Measurements from ENCODE around the gene MBD3L2B.
A peak's percentile ranks its signal among the peaks of the same experiment; 100 is the strongest.
"Not testable (repeated sequence)": the region's sequence is repeated elsewhere in the genome, so short reads cannot be mapped to it uniquely, and the experiment has no call there.

Gene MBD3L2B

DNA sequence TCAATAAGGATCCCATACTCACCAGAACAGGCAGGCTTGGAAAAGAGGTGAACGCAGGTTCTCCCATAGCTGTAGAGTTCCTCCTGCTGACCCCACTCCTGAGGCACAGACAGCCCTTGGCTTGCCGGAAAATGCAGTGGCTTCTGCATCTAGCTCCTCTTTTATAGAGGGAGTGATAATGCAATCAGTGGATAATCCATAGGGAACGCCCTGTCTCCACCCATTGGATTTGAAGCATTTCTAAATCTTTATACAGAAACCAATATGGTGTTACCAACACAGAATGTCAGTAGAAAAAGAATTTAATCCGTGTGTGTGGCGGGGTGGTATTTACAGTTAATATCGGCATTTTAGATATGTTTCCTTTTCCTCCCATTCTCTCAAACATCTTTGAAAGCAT, at the start of gene MBD3L2B:
Gene MBD3L2B (minus strand): TSS at position 101 of the 400 bp plus-strand sequence. CDS start 34 bp downstream, at position 67.
- DNase-seq (ENCODE audit: extremely low read depth, insufficient read length); H3K4me3 ChIP-seq (replicated peaks; ENCODE audit: low read depth, low read length); H3K36me3 ChIP-seq (ENCODE audit: control insufficient read depth, insufficient read depth, low read length); H3K27me3 ChIP-seq (replicated peaks; ENCODE audit: control insufficient read depth, insufficient read depth, low read length): not testable (repeated sequence)

DNA sequence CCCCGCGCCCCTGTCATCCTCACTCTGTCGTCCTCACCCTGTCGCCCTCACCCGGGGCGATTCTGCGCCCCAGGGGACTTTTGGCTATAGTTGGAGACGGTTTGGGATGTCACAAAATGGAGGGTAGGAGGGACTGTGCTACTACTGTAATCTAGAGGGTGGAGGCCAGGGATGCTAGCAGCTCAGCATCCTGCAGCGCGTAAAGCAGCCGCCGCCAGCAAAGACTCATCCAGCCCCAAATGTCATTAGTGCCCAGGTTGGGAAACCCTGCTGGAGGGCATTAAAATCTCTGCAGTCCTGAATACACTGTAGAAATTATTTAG, 48.6 kb upstream of the MBD3L2B start:
- Histone ChIP-seq H3K4me3 (replicated peaks; ENCODE audit: low read depth, low read length) (peak overlapping the region; percentile 88), H3K36me3 (ENCODE audit: control insufficient read depth, insufficient read depth, low read length) (peaks cover 12% of the 10 kb centered on the region), H3K27me3 (replicated peaks; ENCODE audit: control insufficient read depth, insufficient read depth, low read length) (no peaks in the 10 kb centered on the region)
- TF ChIP-seq, protein P1, sequence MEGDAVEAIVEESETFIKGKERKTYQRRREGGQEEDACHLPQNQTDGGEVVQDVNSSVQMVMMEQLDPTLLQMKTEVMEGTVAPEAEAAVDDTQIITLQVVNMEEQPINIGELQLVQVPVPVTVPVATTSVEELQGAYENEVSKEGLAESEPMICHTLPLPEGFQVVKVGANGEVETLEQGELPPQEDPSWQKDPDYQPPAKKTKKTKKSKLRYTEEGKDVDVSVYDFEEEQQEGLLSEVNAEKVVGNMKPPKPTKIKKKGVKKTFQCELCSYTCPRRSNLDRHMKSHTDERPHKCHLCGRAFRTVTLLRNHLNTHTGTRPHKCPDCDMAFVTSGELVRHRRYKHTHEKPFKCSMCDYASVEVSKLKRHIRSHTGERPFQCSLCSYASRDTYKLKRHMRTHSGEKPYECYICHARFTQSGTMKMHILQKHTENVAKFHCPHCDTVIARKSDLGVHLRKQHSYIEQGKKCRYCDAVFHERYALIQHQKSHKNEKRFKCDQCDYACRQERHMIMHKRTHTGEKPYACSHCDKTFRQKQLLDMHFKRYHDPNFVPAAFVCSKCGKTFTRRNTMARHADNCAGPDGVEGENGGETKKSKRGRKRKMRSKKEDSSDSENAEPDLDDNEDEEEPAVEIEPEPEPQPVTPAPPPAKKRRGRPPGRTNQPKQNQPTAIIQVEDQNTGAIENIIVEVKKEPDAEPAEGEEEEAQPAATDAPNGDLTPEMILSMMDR (IDR thresholded peaks at IDR 0.05; ENCODE audit: insufficient read depth, low read length, poor library complexity, severe bottlenecking): no peak
- no peak for DNase-seq (ENCODE audit: extremely low read depth, insufficient read length)

- DNase-seq (ENCODE audit: extremely low read depth, insufficient read length): peak; percentile 97
- TF ChIP-seq, protein P1 (IDR thresholded peaks at IDR 0.05; ENCODE audit: insufficient read depth, low read length, poor library complexity, severe bottlenecking): no peak
- peak within 1 kb of the TSS; percentile 88 for H3K4me3 ChIP-seq (replicated peaks; ENCODE audit: low read depth, low read length)
- peaks cover 10% of the 10 kb centered on the region for H3K36me3 ChIP-seq (ENCODE audit: control insufficient read depth, insufficient read depth, low read length)
- H3K27me3 ChIP-seq (replicated peaks; ENCODE audit: control insufficient read depth, insufficient read depth, low read length): no peaks in the 10 kb centered on the region
These were observed 48.0 kb upstream of the MBD3L2B start, which contains the start of gene ZNF557 for GRCh38 chr19:7069042-7069903. Gene ZNF557 (plus strand): TSS chr19:7069703. CDS start chr19:7075075, 5,372 bp downstream.

DNA sequence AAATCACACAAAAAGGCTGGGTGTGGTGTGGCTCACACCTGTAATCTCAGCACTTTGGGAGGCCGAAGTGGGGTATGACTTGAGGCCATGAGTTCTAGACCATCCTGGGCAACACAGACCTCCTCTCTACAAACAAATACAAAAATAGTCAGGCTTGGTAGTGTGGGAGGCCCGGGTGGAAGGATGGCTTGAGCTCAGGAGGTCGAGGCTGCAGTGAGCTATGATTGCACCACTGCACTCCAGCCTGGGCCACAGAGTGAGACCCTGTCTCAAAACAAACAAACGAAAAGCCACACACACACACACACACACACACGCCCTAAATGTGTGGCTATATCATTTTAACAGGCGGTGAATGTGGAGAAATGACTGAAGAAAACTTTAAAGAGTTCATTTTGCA, 47.4 kb upstream of the MBD3L2B start:
- Histone ChIP-seq H3K36me3 (ENCODE audit: control insufficient read depth, insufficient read depth, low read length) (peaks cover 9% of the 10 kb centered on the region), H3K27me3 (replicated peaks; ENCODE audit: control insufficient read depth, insufficient read depth, low read length) (no peaks in the 10 kb centered on the region), H3K4me3 (replicated peaks; ENCODE audit: low read depth, low read length) (no peak overlapping the region; the same call in 1 of the 2 replicates)
- no peak for DNase-seq (ENCODE audit: extremely low read depth, insufficient read length)
- TF ChIP-seq, protein P1 (IDR thresholded peaks at IDR 0.05; ENCODE audit: insufficient read depth, low read length, poor library complexity, severe bottlenecking): no peak

GRCh38 chr19:7067716-7068115, 46.5 kb upstream of the MBD3L2B start:
- DNase-seq (ENCODE audit: extremely low read depth, insufficient read length): no peak
- H3K27me3 ChIP-seq (replicated peaks; ENCODE audit: control insufficient read depth, insufficient read depth, low read length): no peaks in the 10 kb centered on the region

DNA sequence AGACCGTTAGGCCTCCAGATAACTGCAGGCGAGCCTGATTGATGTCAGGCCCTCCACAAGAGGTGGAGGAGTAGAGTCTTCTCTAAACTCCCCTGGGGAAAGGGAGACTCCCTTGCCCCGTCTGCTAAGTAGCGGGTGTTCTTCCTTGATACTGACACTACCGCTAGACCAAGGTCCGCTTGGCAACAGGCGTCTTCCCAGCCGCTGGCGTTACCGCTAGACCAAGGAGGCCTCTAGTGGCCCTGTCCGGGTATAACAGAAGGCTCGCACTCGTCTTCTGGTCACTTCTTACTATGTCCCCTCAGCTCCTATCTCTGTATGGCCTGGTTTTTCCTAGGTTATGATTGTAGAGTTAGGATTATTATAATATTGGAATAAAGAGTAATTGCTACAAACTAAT, 45.9 kb upstream of the MBD3L2B start:
- not testable (repeated sequence) for DNase-seq (ENCODE audit: extremely low read depth, insufficient read length); H3K4me3 ChIP-seq (replicated peaks; ENCODE audit: low read depth, low read length); H3K27me3 ChIP-seq (replicated peaks; ENCODE audit: control insufficient read depth, insufficient read depth, low read length); H3K36me3 ChIP-seq (ENCODE audit: control insufficient read depth, insufficient read depth, low read length)

More at GRCh38 chr19:7067716-7068115, 46.5 kb upstream of the MBD3L2B start:
- TF ChIP-seq, protein P1 (IDR thresholded peaks at IDR 0.05; ENCODE audit: insufficient read depth, low read length, poor library complexity, severe bottlenecking): no peak
- H3K4me3 ChIP-seq (replicated peaks; ENCODE audit: low read depth, low read length): no peak overlapping the region
- H3K36me3 ChIP-seq (ENCODE audit: control insufficient read depth, insufficient read depth, low read length): peaks cover 5% of the 10 kb centered on the region

Data from GM06990 (cell line).